Fibroblast of pulmonary artery (primary cell): ENCODE results near the gene INTS14.

ENCODE experiments used
- DNase-seq: peaks from one replicate; pipeline ENCODE4 v3.0.0-alpha.2; 2010; ENCODE audit warnings: low read depth
- H3K4me3 ChIP-seq: replicated peaks from 2 replicates; pipeline ENCODE4 v1.5.1; 2011; ENCODE audit warnings: low read depth, mild to moderate bottlenecking, control low read depth, low read length, moderate library complexity
- TF ChIP-seq, protein P1 (sequence below): IDR thresholded peaks from 2 replicates; pipeline ENCODE4 v1.5.1; 2011; ENCODE audit warnings: mild to moderate bottlenecking, control low read depth, low read length, inconsistent platforms; ENCODE audit errors: missing control alignments

The INTS14 gene

DNA sequence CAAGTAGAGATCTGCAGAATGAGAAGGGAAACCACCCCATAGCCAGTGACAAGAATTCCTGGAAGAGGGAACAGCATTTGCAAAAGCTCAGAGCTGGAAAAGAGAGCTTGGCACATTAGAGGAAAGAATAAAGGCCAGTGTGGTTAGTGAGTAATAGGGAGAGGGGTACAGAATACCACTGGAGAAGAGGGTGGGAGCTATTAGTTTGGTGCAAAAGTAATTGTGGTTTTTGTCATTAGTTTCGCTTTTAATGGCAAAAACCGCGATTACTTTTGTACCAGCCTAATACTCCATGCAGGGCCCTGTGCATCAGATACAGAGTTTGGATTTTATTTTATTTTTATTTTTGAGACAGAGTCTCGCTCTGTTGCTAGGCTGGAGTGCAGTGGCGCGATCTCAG lies 20.6 kb upstream of the INTS14 start:
- no peak overlapping the region for H3K4me3 ChIP-seq
- TF ChIP-seq, protein P1, sequence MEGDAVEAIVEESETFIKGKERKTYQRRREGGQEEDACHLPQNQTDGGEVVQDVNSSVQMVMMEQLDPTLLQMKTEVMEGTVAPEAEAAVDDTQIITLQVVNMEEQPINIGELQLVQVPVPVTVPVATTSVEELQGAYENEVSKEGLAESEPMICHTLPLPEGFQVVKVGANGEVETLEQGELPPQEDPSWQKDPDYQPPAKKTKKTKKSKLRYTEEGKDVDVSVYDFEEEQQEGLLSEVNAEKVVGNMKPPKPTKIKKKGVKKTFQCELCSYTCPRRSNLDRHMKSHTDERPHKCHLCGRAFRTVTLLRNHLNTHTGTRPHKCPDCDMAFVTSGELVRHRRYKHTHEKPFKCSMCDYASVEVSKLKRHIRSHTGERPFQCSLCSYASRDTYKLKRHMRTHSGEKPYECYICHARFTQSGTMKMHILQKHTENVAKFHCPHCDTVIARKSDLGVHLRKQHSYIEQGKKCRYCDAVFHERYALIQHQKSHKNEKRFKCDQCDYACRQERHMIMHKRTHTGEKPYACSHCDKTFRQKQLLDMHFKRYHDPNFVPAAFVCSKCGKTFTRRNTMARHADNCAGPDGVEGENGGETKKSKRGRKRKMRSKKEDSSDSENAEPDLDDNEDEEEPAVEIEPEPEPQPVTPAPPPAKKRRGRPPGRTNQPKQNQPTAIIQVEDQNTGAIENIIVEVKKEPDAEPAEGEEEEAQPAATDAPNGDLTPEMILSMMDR = no peak
- no peak for DNase-seq

DNA sequence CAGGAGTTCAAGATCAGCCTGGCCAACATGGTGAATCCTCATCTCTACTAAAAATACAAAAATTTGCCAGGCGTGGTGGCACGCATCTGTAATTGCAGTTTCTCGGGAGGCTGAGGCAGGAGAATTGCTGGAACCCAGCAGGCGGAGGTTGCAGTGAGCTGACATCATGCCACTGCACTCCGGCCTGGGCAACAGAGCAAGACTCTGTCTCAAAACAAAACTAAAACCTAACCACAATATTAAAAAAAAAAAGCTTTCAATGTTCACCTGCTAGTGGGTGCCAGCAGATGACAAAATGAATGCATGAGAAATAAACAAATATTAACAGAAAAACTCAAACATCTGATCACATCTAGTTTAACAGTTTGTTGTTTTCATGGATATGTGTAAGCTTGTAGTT lies 19.8 kb upstream of the INTS14 start:
- H3K4me3 ChIP-seq = no peak overlapping the region
- DNase-seq = no peak
- TF ChIP-seq, protein P1 = no peak

DNA sequence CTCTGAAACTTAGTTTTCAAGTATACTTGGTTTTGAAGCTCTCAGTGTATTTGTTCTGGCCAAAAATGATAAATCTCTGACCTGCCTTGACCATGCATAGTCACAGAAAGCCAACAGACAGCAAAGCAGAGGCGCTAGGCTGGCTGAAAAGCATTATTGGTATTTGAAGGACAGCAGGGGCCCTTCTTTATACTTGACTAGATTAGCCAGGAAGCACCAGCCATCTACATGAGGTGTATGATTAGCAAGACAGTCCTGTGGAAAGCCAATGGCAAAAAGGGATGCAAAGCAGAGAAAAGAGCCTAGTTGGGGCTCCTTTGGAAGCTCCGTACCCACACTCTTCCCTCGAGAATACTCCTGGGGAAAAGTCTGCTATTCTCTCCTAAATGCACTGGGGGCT lies 18.6 kb upstream of the INTS14 start:
- TF ChIP-seq, protein P1 = no peak
- no peak for DNase-seq
- H3K4me3 ChIP-seq = no peak overlapping the region

DNA sequence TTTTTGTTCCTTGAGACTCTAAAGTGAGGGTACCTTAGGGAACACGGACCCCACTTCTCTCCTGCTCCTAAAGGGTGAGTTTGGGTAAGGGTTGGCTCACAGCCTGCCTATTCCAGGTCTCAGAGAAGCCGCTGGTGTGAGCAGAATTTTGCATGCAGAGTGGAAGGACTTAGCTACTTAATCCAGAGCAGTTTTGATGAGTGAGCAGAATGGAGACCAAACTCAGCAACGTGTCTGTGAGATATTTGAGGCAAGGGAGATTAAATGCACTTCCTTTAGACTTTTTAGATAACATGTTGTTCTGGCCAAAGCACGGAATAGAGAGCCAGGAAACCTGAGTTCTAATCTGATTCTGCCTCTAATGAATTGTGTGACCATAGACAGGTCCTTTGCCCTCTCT lies 15.9 kb upstream of the INTS14 start:
- TF ChIP-seq, protein P1 = no peak
- H3K4me3 ChIP-seq = no peak overlapping the region
- DNase-seq = no peak

DNA sequence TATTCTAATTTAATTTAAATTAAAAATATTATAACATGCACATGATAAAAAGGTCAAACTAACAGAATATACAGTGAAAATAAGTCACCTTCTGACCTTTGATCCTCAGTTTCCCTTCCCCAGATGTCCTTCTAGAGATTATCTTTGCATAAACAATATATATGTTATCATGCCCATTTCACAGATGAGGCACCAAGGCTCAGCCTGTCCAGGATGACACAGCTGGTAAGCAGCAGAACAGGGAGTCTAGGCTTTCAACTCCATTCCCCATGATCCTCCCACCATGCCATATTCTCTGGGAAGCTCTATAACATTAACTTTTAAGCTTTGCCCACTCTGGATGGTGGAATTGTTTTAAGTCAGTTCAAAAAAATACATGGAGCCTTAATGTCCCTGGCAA lies 12.2 kb upstream of the INTS14 start:
- DNase-seq = no peak
- TF ChIP-seq, protein P1 = no peak
- no peak overlapping the region for H3K4me3 ChIP-seq

DNA sequence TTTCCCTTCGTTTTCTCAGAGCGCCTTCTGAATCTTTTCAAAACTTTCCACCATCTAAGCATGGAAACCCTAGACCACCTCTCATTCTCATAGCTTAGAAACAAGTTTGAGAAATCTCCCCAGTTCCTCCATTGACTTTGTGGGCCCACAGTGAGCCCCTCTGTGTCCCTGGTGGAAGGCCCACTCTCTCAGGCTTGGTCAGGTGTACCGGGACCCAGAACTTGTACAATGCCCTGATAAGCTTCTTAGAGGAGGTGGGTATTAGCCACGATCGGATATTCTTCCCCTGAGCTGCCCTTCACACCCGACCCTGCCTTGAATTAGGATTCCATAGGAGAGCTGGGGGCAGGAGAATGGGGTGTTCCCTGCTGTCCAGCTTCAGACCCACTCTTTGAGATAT lies 10.7 kb upstream of the INTS14 start, which contains the start of gene SLC24A1:
SLC24A1 (plus strand) TSS at position 301 of the 400 bp plus-strand sequence. CDS start 2,143 bp downstream, outside the sequence.
- no peak for DNase-seq
- H3K4me3 ChIP-seq = no peak within 1 kb of the TSS
- TF ChIP-seq, protein P1 = no peak

DNA sequence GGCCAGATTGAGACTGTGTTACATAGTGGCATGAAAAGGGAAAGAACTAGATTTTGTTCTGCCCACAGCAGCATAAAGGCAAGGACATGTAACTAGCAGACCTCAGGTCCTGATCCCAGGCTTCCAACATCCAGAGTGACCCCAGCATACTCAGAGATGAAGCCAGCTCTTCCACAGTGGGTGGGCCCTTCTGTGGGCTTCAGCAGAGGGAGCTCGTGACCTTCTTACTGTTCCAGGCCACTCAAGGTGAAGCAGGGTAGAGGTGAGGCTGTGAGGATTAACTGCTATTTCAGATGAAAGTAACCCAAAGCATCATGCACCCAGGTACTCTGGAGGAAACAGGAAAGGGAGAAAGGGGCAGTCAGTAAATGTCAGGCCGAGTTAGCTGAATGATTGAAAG lies 9.9 kb upstream of the INTS14 start:
- TF ChIP-seq, protein P1 = no peak
- H3K4me3 ChIP-seq = no peak overlapping the region
- no peak for DNase-seq
